Stimulated activated CD8-positive, alpha-beta memory T cell treated with anti-CD3 and anti-CD28 coated beads, Interleukin-7, amount 100 ng/mL, for 1 hour (primary cell): ENCODE measurements around the gene CLNK.
A peak's percentile ranks its signal among the peaks of the same experiment; 100 is the strongest.

Experiments
- DNase-seq, 2 donors: peaks; one replicate each; pipeline ENCODE4 v3.0.0-alpha.2; 2020; ENCODE audit warnings: low read depth in 2 of 2

CLNK gene

GRCh38 chr4:10613926-10614478 is 70.6 kb downstream of the CLNK start:
- DNase-seq, result no peak

- no peak for DNase-seq
Observed at GRCh38 chr4:10612476-10612875, 72.1 kb downstream of the CLNK start.

GRCh38 chr4:10611673-10612072 is 72.9 kb downstream of the CLNK start:
- no peak for DNase-seq

GRCh38 chr4:10608501-10609219 is 75.9 kb downstream of the CLNK start:
- DNase-seq, result no peak

GRCh38 chr4:10607206-10607605 is 77.4 kb downstream of the CLNK start:
- no peak for DNase-seq

- no peak for DNase-seq
Observed at GRCh38 chr4:10606483-10607155, 77.9 kb downstream of the CLNK start.

GRCh38 chr4:10605746-10606482 is 78.7 kb downstream of the CLNK start:
- DNase-seq, result no peak

- DNase-seq, result no peak
Observed at GRCh38 chr4:10605031-10605430, 79.5 kb downstream of the CLNK start.

- DNase-seq, result no peak
Observed at GRCh38 chr4:10599574-10599973, 85.0 kb downstream of the CLNK start.

- no peak for DNase-seq
Observed at GRCh38 chr4:10598829-10599228, 85.7 kb downstream of the CLNK start.

GRCh38 chr4:10596586-10597290 is 87.8 kb downstream of the CLNK start:
- DNase-seq, result no peak

GRCh38 chr4:10593130-10593529 is 91.4 kb downstream of the CLNK start:
- no peak for DNase-seq

- DNase-seq, result no peak
Observed at GRCh38 chr4:10590896-10591295, 93.7 kb downstream of the CLNK start.

GRCh38 chr4:10589799-10590198 is 94.8 kb downstream of the CLNK start:
- DNase-seq, result no peak

GRCh38 chr4:10589321-10589720 is 95.2 kb downstream of the CLNK start:
- DNase-seq, result no peak

GRCh38 chr4:10587697-10588096 is 96.9 kb downstream of the CLNK start:
- DNase-seq, result peak in 1 of 2 donors; percentile 2

GRCh38 chr4:10587296-10587695 is 97.3 kb downstream of the CLNK start:
- no peak for DNase-seq

- no peak for DNase-seq
Observed at GRCh38 chr4:10584042-10584441, 100.5 kb downstream of the CLNK start.

GRCh38 chr4:10582951-10583350 is 101.6 kb downstream of the CLNK start:
- DNase-seq, result no peak

- DNase-seq, result no peak
Observed at GRCh38 chr4:10582059-10582686, 102.4 kb downstream of the CLNK start.

- DNase-seq, result no peak
Observed at GRCh38 chr4:10581022-10581421, 103.5 kb downstream of the CLNK start.
